HG03432 (cell line): ENCODE measurements around the gene CRIM1.

Experiments
- ATAC-seq: cut with Tn5 transposase; IDR thresholded peaks from one replicate; pipeline ENCODE4 v1.9.1; 2021; ENCODE audit warnings: mild to moderate bottlenecking, moderate library complexity; ENCODE audit not compliant: unreplicated experiment

CRIM1 gene

DNA sequence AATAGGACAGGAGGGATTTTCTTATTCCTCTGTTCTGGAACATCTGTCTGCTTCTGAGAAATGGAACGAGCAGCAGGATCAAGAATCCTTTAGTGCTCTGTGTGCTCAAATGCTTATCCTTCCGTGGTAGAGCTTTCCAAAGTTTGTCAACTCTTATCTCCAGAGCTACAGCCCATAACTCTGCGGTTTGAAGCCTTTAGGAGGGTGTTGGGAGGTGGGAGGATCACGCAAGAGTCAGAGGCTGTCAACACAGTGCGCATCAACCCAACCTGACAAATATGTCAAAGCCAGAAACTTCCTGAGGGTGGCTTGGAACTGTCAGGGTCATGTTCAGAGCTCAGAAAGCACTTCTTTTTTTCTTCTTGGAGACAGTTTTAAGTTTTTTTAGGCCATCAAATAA, 95.9 kb downstream of the CRIM1 start:
- ATAC-seq, result no peak

DNA sequence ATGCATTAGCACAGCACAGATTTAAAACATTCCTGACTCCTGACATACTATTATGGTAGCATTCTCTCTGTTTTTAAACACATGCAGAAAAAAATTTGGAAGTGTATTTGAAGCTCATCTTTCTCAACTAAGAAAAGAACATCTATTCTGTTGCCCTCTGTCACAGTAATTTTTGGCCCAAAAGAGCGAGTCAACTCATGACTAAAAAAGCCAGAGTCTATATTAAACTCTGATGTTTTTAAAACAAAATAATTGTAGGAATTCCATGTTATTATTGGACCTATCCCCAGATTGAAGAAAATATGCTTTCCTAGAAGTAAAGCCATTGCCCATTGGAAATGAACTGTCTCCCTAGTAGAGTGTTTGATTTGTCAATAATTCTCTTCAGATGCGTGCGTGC, 96.7 kb downstream of the CRIM1 start:
- ATAC-seq, result no peak

DNA sequence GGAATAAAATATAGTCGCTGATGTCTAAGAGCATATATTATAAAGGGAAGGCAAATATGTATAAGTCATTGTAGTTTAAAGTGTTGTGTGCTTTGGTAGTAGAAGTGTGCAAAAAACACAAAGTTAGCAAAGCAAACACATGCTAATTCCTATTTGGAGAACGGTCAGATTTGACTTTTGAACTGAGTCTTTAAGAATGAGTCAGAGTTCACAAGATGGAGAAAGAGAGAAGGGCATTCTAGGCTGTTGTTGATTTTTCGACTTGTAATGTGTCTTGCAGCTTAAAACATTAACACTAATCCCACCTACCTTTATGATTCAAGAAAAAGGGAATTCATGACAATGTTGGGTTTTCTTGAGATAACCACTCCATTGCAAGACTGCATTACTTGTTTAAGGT, 98.1 kb downstream of the CRIM1 start:
- no peak for ATAC-seq

DNA sequence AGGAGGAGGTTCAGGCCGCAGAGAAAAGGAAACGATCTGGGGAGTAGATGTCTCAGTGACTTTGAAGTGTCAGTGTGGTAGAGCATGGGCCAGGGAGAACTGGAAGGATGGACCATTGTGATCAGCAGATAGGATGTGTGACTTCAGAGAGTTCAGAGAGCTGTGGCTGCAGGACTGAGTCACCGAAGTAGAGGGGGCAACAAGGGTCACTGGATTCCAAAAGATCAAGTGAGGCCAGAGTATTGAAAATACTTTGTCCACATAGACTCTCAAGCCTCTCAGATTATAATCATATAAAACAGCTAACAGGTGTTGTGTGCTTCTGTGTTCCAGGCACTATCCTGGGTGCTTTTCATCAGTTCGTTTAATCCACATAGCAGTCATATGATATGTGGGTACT, 99.4 kb downstream of the CRIM1 start:
- no peak for ATAC-seq

DNA sequence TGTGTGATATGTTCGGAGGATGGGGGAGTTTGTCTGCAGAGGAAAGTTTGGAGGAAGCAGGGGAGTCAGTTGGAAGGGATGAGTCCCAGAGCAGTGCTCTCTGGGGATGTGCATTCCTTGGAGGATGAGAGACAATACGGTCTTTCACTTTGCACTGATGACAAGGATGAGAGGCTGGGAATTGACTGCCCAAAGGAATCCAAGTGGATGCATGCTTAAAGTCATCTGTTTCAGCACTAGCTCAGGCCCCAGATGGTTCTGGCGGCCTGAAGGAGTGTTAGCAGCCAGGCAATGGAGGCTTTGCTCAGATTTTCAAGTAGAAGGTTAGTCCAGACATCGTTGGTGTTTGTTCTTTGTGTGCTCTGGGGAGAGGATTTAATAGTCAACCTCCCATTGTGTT, 100.2 kb downstream of the CRIM1 start:
- no peak for ATAC-seq

DNA sequence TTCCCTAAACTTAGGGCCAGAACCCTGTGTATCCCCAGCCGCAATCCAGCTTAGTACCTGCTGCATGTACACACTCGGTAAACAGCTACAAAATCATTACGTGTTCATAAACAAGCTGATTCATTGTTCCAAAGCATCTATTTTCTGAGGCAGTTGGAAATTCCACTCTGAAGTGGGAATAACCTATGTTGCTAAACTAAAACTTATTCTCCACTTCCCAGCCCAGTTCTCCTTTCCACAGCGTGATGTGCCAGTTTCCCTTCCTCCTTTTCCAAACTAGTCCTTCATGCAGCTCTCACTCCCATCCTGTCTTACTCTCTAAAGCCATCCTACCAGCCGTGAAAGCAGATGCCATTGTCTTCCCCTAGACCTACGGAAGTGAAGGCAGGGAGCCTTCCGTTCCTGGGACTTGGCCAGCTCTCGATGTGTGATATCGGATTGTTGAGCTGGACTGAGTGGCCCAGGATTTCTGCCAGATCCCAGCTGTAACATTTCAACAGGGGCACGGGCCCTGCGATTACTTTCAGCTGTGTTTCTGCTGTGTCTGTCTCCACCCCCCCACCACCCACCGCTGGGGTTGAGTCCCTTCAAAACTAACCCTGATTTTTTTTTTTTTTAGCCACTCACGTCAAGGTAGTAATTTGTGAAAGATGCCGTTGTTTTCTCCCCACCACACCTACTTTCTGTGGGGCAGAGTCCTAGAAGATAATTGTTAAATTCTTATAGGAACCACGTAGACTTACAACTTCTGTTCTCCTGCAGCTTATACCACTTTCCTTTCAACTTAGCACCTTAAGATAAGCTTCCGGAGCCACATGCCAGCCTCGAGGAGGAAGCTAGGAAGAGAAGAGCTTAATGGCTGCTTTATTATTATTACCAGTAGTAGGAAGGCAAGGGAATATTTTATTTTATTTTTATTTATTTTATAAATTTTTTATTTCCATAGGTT, 100.9 kb downstream of the CRIM1 start:
- ATAC-seq, result no peak

DNA sequence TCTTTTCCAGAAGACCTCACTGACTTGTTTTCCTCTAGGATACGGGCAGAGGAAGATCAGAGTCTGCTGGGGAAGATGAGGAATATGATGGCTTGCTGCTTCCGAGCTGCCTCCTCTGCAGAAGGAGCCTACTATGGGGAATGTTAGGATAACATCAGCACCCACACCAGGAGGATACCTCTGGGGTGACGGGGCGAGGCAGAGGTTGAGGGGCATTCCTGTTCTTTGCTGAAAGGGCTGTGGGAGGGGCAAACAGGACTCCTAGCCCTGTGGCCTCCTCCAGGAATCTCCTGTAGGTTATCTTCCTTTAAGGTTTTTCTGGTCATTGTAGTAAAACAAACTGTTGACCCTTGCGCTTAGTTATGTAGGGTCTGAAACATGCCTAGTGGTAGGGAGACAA, 102.5 kb downstream of the CRIM1 start:
- no peak for ATAC-seq

DNA sequence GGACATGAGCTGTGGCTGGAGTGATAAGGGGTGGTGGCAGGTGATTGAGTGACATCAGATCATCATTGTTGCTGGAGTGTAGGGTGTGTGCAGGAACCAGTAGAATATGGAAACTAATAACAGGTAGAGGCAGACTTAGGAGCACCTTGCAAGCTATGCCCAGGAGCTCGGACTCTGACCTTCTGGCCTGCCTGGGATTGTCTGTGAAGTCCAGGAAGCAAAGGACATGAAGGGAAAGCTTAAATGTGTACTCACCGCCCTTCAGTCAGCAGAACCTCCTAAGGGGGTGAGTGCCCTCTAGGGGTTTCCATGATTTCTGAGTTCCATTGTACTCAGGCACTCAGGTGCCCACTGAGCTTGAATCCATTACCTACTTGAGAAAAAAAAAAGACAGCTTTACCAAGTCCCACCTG, 104.2 kb downstream of the CRIM1 start:
- ATAC-seq, result no peak

DNA sequence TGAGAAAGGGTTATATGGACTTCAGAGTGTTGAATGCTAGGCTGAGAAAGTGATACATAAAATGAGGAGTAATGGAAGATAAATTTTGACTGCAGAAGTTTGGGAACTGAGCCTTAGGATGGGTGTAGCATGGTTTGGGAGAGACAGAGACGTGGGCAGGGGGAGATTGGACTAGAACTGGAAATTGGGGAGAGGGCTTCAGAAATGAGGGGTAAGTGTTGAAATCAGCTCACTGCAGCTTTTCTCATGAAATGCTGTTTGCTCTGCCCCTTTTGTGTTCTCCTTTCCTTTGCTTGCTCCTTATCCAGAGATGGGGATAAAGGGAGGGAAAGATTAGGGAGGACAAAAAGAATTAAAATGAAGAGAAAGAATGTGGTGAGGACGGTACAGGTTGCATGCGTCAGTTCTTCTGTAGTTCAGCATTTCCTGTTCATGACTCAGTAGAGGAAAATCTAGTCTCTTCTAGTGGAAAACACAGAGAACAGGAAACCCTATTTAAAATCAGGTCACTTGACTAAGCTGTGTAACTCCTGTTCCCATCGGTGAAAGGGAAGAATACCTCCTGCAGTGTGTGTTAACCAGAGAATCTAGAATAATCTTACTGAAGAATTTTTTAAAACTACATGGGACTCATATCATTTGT, 105.6 kb downstream of the CRIM1 start:
- peak; percentile 73 for ATAC-seq

DNA sequence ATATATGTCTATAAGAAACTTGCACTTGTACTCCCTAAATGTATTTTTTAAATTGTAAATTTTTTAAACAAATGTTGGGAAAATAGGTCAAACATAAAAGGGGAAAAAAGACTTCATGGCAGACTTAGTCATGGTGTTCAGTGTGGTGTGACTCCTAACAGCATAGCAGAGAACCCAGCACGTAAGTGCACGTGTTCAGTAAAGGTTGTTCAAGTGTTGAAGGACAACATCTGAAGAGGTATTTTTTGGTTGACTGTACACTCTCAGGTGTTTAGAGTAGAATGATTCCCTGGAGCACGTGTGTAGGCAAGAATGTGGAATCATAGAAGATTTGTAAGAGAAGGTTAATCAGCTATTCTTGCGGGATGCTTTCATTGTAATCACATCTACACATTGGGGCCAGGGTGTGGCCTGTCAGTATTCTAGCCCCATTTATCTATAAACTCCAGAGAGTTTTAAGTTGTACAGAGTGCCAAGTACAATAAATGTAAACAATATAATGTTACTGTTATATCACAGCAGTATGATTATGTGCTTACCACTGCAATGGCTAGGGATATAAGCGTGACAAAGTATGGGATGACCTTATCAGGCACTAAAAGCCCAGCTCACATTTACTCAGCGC, 106.8 kb downstream of the CRIM1 start:
- ATAC-seq, result no peak

DNA sequence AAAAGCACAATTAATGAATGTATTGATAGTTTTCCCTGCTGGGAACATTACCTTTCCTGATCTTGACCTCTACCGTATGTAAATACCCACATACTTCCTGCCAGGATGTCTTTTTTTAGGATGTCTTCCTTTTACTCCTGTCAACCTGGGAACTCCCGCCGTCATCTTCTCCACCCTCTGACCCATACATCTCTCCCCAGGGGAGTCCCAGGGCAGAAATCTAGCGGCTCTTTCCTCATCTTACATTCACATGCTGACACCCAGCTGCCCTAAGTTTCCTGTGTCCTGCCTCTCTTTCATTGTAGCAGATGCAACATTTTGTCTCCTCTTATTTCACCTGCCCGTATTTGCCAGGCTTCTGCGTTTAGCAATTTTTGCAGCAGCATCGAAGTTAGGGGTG, 107.8 kb downstream of the CRIM1 start:
- no peak for ATAC-seq

DNA sequence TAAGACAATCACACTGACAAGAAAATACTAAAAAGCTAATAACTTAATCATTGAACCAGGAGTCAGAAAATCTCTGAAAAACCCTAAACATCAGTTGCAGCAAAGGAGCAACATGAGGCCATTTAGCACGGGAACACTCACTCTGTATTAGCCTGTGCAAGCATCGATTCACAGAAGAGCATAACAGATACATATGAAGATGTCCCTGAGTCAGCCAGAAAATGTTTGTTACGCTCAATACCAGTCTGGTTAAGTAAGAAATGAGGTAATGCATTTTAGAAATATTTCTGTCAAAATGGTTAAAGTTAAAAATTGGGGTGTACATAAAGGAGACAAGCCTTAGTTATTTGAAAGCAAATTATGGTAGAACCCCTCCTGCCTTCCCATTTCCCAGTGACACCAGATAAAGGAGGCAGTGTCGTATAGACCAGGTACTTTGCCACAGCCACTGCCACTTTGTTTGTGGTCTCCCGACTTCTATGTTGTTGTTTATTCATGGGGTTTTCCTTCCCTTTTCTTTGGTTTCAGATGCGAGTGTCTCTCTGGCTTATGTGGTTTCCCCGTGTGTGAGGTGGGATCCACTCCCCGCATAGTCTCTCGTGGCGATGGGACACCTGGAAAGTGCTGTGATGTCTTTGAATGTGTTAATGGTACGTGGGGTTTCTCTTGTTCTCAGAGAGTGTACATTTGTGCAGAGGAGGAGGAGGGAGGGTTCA, 108.6 kb downstream of the CRIM1 start:
- peak; percentile 40 for ATAC-seq

DNA sequence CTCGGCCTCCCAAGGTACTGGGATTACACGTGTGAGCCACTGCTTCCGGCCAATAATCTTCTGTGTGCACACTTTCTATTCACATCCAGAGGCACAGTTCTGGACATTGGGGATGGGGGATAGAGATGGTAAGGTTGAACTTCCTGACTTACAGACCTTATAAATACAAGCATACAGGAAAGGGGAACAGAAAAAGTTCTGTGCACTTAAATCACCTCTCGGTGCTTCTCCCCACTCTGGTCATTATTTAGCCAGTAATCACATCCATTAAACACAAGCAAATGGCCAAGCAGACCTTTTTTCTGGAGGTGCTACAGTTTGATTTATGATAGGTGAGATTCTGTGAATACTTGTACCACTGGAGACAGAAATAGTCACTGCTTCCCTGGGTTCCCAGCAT, 110.6 kb downstream of the CRIM1 start:
- ATAC-seq, result no peak

DNA sequence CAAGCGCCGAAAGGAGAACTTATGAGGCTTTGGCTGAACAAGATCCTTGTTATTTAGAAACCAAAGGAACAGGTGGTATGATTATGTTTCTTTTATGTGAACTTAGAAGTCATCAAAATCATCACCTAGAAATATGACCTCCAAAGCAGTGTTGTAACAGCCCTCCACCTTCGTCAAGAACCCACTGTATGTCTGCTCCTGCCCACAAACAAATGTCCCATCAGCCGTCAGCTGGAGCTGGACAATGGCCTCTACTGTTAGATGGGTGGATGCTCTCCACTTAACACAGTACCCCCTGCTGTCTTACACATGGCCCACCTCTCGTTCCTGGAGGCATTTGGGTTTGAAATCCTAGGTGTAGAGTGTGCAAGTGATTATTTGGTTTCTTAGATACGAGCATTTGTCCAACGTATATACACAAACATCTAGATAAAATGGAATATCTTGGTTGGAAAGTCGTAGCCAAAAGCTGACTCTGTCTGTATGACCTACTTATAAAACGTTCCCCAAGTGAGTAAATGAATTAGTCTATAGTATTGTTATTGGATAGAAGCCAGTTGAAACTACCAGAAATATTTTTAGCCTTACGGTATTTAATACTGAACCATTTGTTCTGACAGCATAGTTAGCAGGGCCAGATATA, 113.0 kb downstream of the CRIM1 start:
- ATAC-seq, result no peak

DNA sequence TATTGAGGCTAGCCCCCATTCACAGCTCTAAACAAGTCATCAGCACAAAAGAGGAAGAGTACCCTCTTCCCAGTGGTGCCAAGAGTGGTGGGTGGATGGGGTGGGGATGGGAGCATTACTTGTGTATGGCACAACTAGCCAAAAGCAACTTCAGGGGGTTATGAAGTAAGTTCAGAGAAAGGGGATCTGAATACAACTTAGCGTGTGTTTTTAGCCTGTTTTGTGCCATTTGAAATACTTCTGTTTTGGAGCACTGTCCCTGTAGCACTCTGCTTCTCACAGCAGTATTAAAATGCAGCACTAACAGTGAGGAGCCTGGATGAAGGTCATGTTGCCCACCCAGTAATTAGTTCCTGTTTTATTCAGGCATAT, 113.5 kb downstream of the CRIM1 start:
- ATAC-seq, result no peak

DNA sequence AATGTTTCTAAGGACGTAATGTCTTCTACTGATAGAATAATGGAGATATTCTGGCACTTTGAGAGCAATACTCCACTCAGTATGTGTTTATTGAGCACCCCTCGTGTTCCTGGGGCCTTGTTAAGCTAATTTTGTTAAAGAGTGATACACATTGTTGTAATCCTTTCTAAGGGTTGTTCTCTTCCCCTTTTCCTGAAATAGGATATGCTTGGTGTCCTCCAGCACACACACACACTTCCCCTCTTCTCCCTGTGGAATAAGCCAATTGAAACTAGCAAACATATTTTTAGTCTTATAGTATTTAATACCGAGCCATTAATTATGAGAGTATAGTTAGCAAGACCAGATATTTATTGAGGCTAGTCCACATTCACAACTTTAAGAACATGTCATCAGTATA, 114.1 kb downstream of the CRIM1 start:
- ATAC-seq, result no peak

DNA sequence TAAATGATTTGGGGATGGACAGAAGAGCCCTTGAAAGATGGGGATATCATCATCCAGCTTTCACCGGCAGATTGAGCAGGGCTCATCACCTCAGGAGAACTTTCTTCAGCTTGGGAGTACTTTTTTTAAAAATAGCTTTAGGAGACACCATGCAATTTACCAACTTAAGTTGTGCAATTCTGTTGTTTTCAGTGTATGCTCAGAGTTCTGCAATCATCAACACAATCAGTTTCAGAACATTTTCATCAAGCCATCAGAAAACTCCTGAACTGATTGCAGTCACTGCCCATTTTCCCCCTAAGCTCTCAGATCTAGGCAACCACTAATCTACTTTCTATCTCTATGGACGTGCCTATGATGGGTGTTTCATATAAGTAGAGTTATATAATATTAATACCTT, 117.7 kb downstream of the CRIM1 start:
- ATAC-seq, result no peak

DNA sequence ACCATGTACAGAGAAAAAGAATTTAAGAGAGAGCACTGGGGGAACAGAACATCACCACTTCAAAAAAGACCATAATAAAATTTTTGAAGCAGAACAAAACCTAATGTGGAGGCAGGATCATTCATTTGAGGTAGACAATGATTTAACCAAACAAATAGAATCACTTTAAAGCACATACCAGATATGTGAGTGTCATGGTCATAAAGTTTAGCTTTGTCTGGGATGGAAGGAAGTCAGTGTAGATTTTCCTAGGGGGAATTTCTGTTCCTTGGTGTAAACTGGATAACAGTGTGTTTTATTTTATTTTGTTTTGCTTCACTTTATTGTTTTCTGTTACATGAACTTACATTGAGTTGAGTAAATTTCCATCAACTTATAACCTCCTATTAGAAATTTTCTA, 120.8 kb downstream of the CRIM1 start:
- ATAC-seq, result no peak

DNA sequence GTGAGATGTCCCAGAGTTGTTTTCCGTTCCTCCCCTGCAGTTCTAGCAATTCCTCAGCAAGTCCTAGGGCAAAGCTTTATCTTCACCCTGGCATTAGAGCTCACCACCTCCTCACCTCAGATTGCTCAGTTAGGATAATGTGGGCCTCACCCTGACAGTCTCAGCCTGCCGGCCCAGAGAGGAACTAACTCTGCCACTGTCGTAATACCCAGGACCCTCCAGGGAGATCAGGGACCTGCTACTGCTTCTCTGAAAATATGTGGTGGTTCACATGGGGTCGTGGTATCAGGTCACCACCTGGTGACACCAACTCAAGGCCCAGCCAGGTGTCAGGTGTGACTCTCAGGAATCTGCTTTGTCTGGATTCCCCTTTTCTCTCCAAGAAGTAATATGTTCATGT, 121.7 kb downstream of the CRIM1 start:
- no peak for ATAC-seq

DNA sequence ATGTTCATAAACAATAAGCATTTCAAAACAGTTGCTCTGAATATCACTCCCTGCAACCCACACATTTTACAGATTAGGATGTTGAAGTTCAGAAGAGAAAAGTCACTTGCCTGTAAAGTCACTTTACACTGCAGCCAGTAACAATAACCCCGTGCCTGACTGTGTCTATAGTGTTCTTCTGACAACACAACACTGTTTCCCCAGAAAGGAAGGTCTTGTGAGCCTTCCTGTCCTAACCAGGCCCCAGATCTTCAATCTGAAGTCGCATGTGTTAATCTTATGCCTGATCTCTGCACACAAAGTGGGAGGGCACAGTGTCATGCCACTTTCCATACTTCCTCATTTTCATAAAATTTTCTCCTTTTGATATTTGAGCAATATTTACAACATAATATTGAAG, 122.2 kb downstream of the CRIM1 start:
- ATAC-seq, result no peak

DNA sequence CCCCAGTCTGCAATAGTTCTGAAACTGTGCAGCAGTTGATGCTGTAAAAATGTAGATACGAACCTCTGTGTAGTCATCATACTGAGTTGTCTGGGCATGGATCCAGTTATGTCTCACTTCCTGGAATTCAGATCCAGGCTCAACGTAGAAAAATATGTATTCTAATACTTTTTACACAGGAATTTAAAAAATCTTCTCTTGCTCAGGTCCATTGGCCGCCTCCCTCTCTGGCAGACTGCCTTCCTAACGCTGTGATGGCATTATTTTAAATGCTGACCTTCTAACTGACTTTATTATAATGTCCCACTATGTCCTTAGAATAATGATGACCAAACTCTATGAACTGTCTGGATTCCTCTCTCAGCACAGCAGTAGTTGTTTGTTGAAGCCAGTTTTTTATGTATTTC, 122.8 kb downstream of the CRIM1 start:
- no peak for ATAC-seq
